IPS-20b (cell line): ENCODE measurements around the gene CETP.

ENCODE experiments used
- H3K27ac ChIP-seq: one replicate; pipeline ENCODE4 v1.5.1; 2013; ENCODE audit warnings: low read length
- H3K27me3 ChIP-seq: 2 replicates; pipeline ENCODE4 v1.6.1; 2013; ENCODE audit warnings: mild to moderate bottlenecking, low read length, inconsistent platforms; ENCODE audit not compliant: insufficient read depth
- H3K36me3 ChIP-seq: 2 replicates; pipeline ENCODE4 v1.6.1; 2013; ENCODE audit warnings: low read depth, mild to moderate bottlenecking, inconsistent platforms, low read length, moderate library complexity; ENCODE audit not compliant: insufficient read depth
- H3K4me1 ChIP-seq: 2 replicates; pipeline ENCODE4 v1.6.1; 2013; ENCODE audit warnings: mild to moderate bottlenecking, control low read depth, inconsistent platforms, low read length, moderate library complexity; ENCODE audit not compliant: insufficient read depth
- H3K4me3 ChIP-seq: 2 replicates; pipeline ENCODE4 v1.5.1; 2013; ENCODE audit warnings: mild to moderate bottlenecking, low read length, inconsistent platforms
- H3K9ac ChIP-seq: 2 replicates; pipeline ENCODE4 v1.6.1; 2013; ENCODE audit warnings: low read depth, mild to moderate bottlenecking, inconsistent platforms, low read length, moderate library complexity
- H3K9me3 ChIP-seq: 2 replicates; pipeline ENCODE4 v1.6.1; 2013; ENCODE audit warnings: mild to moderate bottlenecking, low read depth, low read length, inconsistent platforms; ENCODE audit not compliant: insufficient read depth

CETP gene

DNA sequence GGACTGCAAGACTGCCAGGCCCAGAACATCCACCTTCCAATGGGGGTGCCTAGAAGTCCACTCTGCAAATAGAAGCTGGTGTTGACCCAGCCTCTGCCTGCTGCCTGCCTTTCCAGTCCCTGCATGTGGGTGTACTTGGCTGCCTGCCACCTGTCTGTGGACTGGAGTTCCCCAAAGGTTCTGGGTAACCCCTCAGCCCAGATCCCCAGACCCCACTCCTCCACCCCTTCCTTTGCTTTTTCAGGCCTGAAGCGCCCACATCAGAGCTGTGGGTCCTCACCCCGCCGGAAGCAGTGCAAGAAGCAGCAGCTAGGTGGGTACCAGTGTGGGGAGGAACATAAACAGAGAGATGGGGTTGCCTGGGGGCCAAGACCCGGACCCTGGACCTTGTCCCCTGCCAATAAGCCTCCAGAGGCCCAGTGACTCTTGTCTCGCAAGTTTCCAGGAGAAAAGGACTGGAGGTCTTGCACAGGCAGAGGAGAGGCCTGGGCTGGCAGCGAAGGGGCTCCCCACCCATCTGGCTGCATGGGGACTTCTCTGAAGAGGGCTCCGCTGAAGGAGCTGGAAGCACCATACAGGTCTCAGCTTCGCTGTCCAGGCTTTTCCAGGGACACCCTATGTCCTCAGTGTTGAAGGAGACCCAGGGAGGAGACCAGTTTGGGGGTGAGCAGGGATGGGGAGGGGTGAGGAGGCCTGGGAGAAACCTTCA is 61.9 kb downstream of the CETP start:
- H3K9ac ChIP-seq, result no peak overlapping the region
- H3K27ac ChIP-seq, result no peak overlapping the region
- no peaks in the 10 kb centered on the region for H3K27me3 ChIP-seq
- no peaks in the 10 kb centered on the region for H3K4me1 ChIP-seq
- H3K9me3 ChIP-seq, result no peaks in the 10 kb centered on the region
- no peaks in the 10 kb centered on the region for H3K36me3 ChIP-seq
- H3K4me3 ChIP-seq, result no peak overlapping the region

DNA sequence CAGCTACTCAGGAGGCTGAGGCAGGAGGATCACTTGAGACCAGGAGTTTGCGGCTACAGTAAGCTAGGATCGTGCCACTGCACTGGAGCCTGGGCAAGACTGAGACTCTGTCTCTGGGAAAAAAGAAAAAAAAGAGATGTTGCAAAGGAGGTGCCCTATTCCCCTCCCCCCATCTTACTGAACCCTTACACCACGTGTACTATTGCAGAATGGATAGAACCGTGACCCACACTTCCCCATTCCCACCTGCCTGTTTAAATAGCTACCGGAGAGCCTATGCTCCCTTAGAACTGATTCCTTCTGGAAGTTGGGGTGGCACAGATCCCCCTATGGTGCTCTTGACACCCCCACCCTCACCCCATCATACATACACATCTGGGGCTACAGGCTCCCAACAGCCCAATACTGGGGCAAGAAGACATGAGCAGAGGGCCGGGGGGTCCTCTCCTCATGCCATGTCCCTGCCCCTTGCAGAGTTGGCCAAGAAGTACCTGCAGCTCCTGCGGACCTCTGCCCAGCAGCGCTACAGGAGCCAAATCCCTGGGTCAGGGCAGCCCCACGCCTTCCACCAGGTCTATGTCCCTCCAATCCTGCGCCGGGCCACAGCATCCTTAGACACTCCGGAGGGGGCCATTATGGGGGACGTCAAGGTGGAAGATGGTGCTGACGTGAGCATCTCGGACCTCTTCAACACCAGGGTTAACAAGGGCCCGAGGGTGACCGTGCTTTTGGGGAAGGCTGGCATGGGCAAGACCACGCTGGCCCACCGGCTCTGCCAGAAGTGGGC is 63.3 kb downstream of the CETP start:
- no peaks in the 10 kb centered on the region for H3K4me1 ChIP-seq
- no peaks in the 10 kb centered on the region for H3K27me3 ChIP-seq
- no peak overlapping the region for H3K27ac ChIP-seq
- no peak overlapping the region for H3K9ac ChIP-seq
- no peaks in the 10 kb centered on the region for H3K9me3 ChIP-seq
- H3K36me3 ChIP-seq, result no peaks in the 10 kb centered on the region
- H3K4me3 ChIP-seq, result no peak overlapping the region

DNA sequence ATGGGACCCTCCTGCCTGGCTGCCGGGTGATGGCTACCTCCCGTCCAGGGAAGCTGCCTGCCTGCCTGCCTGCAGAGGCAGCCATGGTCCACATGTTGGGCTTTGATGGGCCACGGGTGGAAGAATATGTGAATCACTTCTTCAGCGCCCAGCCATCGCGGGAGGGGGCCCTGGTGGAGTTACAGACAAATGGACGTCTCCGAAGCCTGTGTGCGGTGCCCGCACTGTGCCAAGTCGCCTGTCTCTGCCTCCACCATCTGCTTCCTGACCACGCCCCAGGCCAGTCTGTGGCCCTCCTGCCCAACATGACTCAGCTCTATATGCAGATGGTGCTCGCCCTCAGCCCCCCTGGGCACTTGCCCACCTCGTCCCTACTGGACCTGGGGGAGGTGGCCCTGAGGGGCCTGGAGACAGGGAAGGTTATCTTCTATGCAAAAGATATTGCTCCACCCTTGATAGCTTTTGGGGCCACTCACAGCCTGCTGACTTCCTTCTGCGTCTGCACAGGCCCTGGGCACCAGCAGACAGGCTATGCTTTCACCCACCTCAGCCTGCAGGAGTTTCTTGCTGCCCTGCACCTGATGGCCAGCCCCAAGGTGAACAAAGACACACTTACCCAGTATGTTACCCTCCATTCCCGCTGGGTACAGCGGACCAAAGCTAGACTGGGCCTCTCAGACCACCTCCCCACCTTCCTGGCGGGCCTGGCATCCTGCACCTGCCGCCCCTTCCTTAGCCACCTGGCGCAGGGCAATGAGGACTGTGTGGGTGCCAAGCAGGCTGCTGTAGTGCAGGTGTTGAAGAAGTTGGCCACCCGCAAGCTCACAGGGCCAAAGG is 64.4 kb downstream of the CETP start:
- no peaks in the 10 kb centered on the region for H3K4me1 ChIP-seq
- H3K36me3 ChIP-seq, result no peaks in the 10 kb centered on the region
- no peak overlapping the region for H3K27ac ChIP-seq
- no peaks in the 10 kb centered on the region for H3K27me3 ChIP-seq
- H3K9me3 ChIP-seq, result no peaks in the 10 kb centered on the region
- H3K4me3 ChIP-seq, result no peak overlapping the region
- no peak overlapping the region for H3K9ac ChIP-seq

DNA sequence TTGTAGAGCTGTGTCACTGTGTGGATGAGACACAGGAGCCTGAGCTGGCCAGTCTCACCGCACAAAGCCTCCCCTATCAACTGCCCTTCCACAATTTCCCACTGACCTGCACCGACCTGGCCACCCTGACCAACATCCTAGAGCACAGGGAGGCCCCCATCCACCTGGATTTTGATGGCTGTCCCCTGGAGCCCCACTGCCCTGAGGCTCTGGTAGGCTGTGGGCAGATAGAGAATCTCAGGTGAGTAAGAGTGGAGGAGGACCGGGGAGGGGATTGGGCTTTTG is 65.0 kb downstream of the CETP start:
- Histone ChIP-seq H3K4me3 (no peak overlapping the region), H3K27ac (no peak overlapping the region), H3K36me3 (no peaks in the 10 kb centered on the region), H3K9ac (no peak overlapping the region), H3K27me3 (no peaks in the 10 kb centered on the region), H3K9me3 (no peaks in the 10 kb centered on the region), H3K4me1 (no peaks in the 10 kb centered on the region)

DNA sequence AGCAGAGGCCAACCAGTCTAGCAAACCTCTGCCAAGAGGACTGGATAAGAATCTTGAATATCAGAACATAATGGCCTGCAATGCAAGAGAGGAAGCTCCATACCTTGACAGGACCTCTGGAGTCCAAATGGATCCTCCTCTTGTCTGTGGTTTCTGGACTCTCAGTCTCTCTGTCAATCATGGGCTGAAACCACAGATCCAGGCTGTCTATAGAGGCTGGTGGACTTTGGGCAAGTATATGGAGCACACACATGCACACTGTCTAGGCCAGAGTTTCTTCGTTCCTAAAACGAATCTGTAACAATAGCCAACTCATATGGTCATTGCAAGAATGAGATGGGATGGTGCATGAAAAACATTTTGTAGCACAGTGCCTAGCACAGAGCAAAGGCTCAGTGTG is 65.3 kb downstream of the CETP start:
- Histone ChIP-seq H3K36me3 (no peaks in the 10 kb centered on the region), H3K27me3 (no peaks in the 10 kb centered on the region), H3K9me3 (no peaks in the 10 kb centered on the region), H3K4me3 (no peak overlapping the region), H3K9ac (no peak overlapping the region), H3K4me1 (no peaks in the 10 kb centered on the region), H3K27ac (no peak overlapping the region)

GRCh38 chr16:57028086-57028485 is 66.3 kb downstream of the CETP start:
- H3K27me3 ChIP-seq, result no peaks in the 10 kb centered on the region
- no peak overlapping the region for H3K9ac ChIP-seq
- H3K9me3 ChIP-seq, result no peaks in the 10 kb centered on the region
- no peak overlapping the region for H3K27ac ChIP-seq
- no peak overlapping the region for H3K4me3 ChIP-seq
- H3K36me3 ChIP-seq, result no peaks in the 10 kb centered on the region
- no peaks in the 10 kb centered on the region for H3K4me1 ChIP-seq

GRCh38 chr16:57029161-57030160 is 67.7 kb downstream of the CETP start:
- no peaks in the 10 kb centered on the region for H3K9me3 ChIP-seq
- H3K27ac ChIP-seq, result no peak overlapping the region
- no peak overlapping the region for H3K4me3 ChIP-seq
- no peaks in the 10 kb centered on the region for H3K36me3 ChIP-seq
- H3K27me3 ChIP-seq, result no peaks in the 10 kb centered on the region
- H3K4me1 ChIP-seq, result no peaks in the 10 kb centered on the region
- H3K9ac ChIP-seq, result no peak overlapping the region

DNA sequence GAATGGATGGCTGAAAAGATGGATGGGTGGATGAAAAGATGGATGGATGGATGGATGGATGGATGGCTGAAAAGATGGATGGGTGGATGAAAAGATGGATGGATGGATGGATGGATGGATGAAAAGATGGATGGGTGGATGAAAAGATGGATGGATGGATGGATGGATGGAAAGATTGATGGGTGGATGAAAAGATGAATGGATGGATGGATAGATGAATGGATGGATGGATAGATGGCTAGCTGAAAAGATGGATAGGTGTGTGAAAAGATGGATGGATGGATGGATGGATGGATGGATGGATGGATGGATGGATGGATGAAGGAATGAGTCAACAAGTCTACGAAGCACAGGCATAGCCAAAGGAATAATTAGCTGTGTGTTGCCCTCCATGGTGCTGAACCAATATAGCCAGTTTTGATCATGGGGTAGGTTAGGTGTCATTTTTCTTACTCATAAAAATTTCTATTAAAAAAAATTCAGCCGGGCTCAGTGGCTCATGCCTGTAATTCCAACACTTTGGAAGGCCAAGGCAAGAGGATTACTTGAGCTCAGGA is 68.7 kb downstream of the CETP start:
- no peaks in the 10 kb centered on the region for H3K36me3 ChIP-seq
- H3K27me3 ChIP-seq, result no peaks in the 10 kb centered on the region
- H3K9ac ChIP-seq, result no peak overlapping the region
- H3K4me1 ChIP-seq, result no peaks in the 10 kb centered on the region
- no peak overlapping the region for H3K4me3 ChIP-seq
- no peaks in the 10 kb centered on the region for H3K9me3 ChIP-seq
- no peak overlapping the region for H3K27ac ChIP-seq

- Histone ChIP-seq H3K36me3 (no peaks in the 10 kb centered on the region), H3K27ac (no peak overlapping the region), H3K9me3 (no peaks in the 10 kb centered on the region), H3K4me3 (no peak overlapping the region), H3K9ac (no peak overlapping the region), H3K27me3 (no peaks in the 10 kb centered on the region), H3K4me1 (no peaks in the 10 kb centered on the region)
Measured at GRCh38 chr16:57031156-57031555, 69.4 kb downstream of the CETP start.

GRCh38 chr16:57032346-57032745 is 70.6 kb downstream of the CETP start:
- Histone ChIP-seq H3K9ac (no peak overlapping the region), H3K4me3 (no peak overlapping the region), H3K27me3 (no peaks in the 10 kb centered on the region), H3K36me3 (no peaks in the 10 kb centered on the region), H3K9me3 (no peaks in the 10 kb centered on the region), H3K4me1 (no peaks in the 10 kb centered on the region), H3K27ac (no peak overlapping the region)

GRCh38 chr16:57032931-57033330 is 71.2 kb downstream of the CETP start:
- H3K4me3 ChIP-seq, result no peak overlapping the region
- no peaks in the 10 kb centered on the region for H3K9me3 ChIP-seq
- no peak overlapping the region for H3K27ac ChIP-seq
- no peaks in the 10 kb centered on the region for H3K4me1 ChIP-seq
- H3K36me3 ChIP-seq, result no peaks in the 10 kb centered on the region
- H3K9ac ChIP-seq, result no peak overlapping the region
- no peaks in the 10 kb centered on the region for H3K27me3 ChIP-seq
